A673 (cell line): Measurements from ENCODE around the gene SLC25A13. TPM values are rescaled to one million over a fixed set of nuclear protein-coding genes. Genes with fewer than 3 reads are reported as not detected.

Experiments
- BruUV-seq: library from RNA; stranded (reverse); fragments of 400-500 nt; replicated peaks from 2 replicates; lab custom pipeline; 2021; lab: Mats Ljungman, UMichigan
- CTCF ChIA-PET: fragments of 300-600 bp; sonication (Branson Sonifier 250); formaldehyde crosslinking; loops from one replicate; lab custom pipeline; 2022; ENCODE audit warnings: antibody characterized with exemption; lab: Charles Lee
- POLR2A ChIA-PET: fragments of 300-600 bp; sonication (Branson Sonifier 250); formaldehyde crosslinking; loops from one replicate; lab custom pipeline; 2022; ENCODE audit warnings: antibody characterized with exemption; ENCODE audit not compliant: low non-redundant PET; lab: Charles Lee
- DNase-seq: peaks from one replicate; pipeline ENCODE4 v3.0.0-alpha.2; 2015; ENCODE audit warnings: low spot score
- H3K27ac ChIP-seq: fragments of 200-600 bp; sonication (generic); 2 replicates; pipeline ENCODE4 v1.5.1; 2016; ENCODE audit warnings: mixed run types, low read depth, mild to moderate bottlenecking, mixed read lengths, antibody characterized with exemption, low read length; ENCODE audit not compliant: poor library complexity, severe bottlenecking
- H3K27me3 ChIP-seq: fragments of 200-600 bp; sonication (generic); replicated peaks from 2 replicates; pipeline ENCODE4 v1.6.1; 2017; ENCODE audit warnings: mixed run types, low read depth, mild to moderate bottlenecking, mixed read lengths, antibody characterized with exemption, low read length; ENCODE audit not compliant: insufficient read depth, poor library complexity
- H3K36me3 ChIP-seq: fragments of 200-600 bp; sonication (generic); 2 replicates; pipeline ENCODE4 v1.6.1; 2016; ENCODE audit warnings: mixed run types, mild to moderate bottlenecking, mixed read lengths, antibody characterized with exemption, low read length; ENCODE audit not compliant: insufficient read depth, poor library complexity, severe bottlenecking
- H3K4me1 ChIP-seq: fragments of 200-600 bp; sonication (generic); 2 replicates; pipeline ENCODE4 v1.6.1; 2017; ENCODE audit warnings: mixed run types, mild to moderate bottlenecking, mixed read lengths, antibody characterized with exemption, low read length; ENCODE audit not compliant: insufficient read depth, poor library complexity, severe bottlenecking
- H3K4me3 ChIP-seq: fragments of 200-600 bp; sonication (generic); 2 replicates; pipeline ENCODE4 v1.5.1; 2016; ENCODE audit warnings: low read depth, mixed run types, mild to moderate bottlenecking, mixed read lengths, low read length; ENCODE audit not compliant: poor library complexity, severe bottlenecking
- H3K9me3 ChIP-seq: fragments of 200-600 bp; sonication (generic); 2 replicates; pipeline ENCODE4 v1.6.1; 2016; ENCODE audit warnings: mixed run types, low read depth, mild to moderate bottlenecking, mixed read lengths, antibody characterized with exemption, low read length; ENCODE audit not compliant: poor library complexity, severe bottlenecking
- CTCF ChIP-seq: fragments of 300-800, 200-600 bp; sonication (generic); conservative IDR thresholded peaks from 2 replicates; pipeline ENCODE4 v1.5.1; 2017; ENCODE audit warnings: low read depth, mild to moderate bottlenecking, antibody characterized with exemption, low read length, moderate library complexity, mixed read lengths
- EZH2 ChIP-seq: fragments of 200-600 bp; sonication (generic); IDR thresholded peaks from 2 replicates; pipeline ENCODE4 v1.6.1; 2017; ENCODE audit warnings: borderline replicate concordance, low read depth, mild to moderate bottlenecking, mixed read lengths, antibody characterized with exemption, low read length; ENCODE audit not compliant: poor library complexity, severe bottlenecking
- intact Hi-C: fragments of 100-400 bp; cut with micrococcal nuclease; formaldehyde crosslinking; loops from one replicate; pipeline ENCODE4 v1.10.0; 2022; ENCODE audit not compliant: unreplicated experiment
- total RNA-seq: library from RNA; stranded (reverse); gene quantifications from 2 replicates; pipeline ENCODE4 v1.2.3, GENCODE V29; 2021

Gene SLC25A13
- total RNA-seq, 1 experiment from 2014 or later = 22.7 TPM

GRCh38 chr7:96243241-96243640, 78.7 kb downstream of the SLC25A13 start:
- ChIA-PET CTCF (no interaction called here), POLR2A (no interaction called here)
- Histone ChIP-seq H3K27ac (no peak overlapping the region), H3K4me3 (no peak overlapping the region), H3K9me3 (no peaks in the 10 kb centered on the region), H3K4me1 (peaks cover 5% of the 10 kb centered on the region), H3K36me3 (no peaks in the 10 kb centered on the region), H3K27me3 (no peaks in the 10 kb centered on the region)
- BruUV-seq = no TSS peak
- TF ChIP-seq EZH2 = no peak
- TF ChIP-seq CTCF = no peak
- intact Hi-C loops = no loop called here
- DNase-seq = no peak

- Histone ChIP-seq H3K27me3 (no peaks in the 10 kb centered on the region), H3K4me3 (no peak overlapping the region), H3K4me1 (peaks cover 11% of the 10 kb centered on the region), H3K9me3 (no peaks in the 10 kb centered on the region), H3K27ac (no peak overlapping the region), H3K36me3 (no peaks in the 10 kb centered on the region)
- no TSS peak for BruUV-seq
- CTCF ChIA-PET = no interaction called here
- POLR2A ChIA-PET = no interaction called here
- TF ChIP-seq CTCF (no peak), EZH2 (no peak)
- intact Hi-C loops = no loop called here
- DNase-seq = no peak
Measured at GRCh38 chr7:96241855-96242254, 80.0 kb downstream of the SLC25A13 start.

- Histone ChIP-seq H3K4me3 (no peak overlapping the region), H3K27me3 (no peaks in the 10 kb centered on the region), H3K36me3 (no peaks in the 10 kb centered on the region), H3K27ac (no peak overlapping the region), H3K9me3 (no peaks in the 10 kb centered on the region), H3K4me1 (peaks cover 23% of the 10 kb centered on the region)
- intact Hi-C loops = no loop called here
- TF ChIP-seq EZH2 (no peak), CTCF (no peak)
- DNase-seq = no peak
- POLR2A ChIA-PET = no interaction called here
- no TSS peak for BruUV-seq
- CTCF ChIA-PET = no interaction called here
Measured at GRCh38 chr7:96238976-96239766, 82.7 kb downstream of the SLC25A13 start.
